HG03108 (cell line): Measurements from ENCODE around the gene NDUFS5.
"Not testable (repeated sequence)": the region's sequence is repeated elsewhere in the genome, so short reads cannot be mapped to it uniquely, and the experiment has no call there.

Experiments used
- ATAC-seq: cut with Tn5 transposase; IDR thresholded peaks from one replicate; pipeline ENCODE4 v1.9.1; 2021; ENCODE audit warnings: moderate library complexity; ENCODE audit not compliant: unreplicated experiment

Gene NDUFS5

GRCh38 chr1:39061951-39062350 is 35.8 kb downstream of the NDUFS5 start:
- ATAC-seq, result no peak

GRCh38 chr1:39063191-39063590 is 37.0 kb downstream of the NDUFS5 start:
- ATAC-seq, result no peak

- no peak for ATAC-seq
Observed at GRCh38 chr1:39063775-39064174, 37.6 kb downstream of the NDUFS5 start.

GRCh38 chr1:39065542-39065941 is 39.4 kb downstream of the NDUFS5 start:
- no peak for ATAC-seq

- ATAC-seq, result not testable (repeated sequence)
Observed at GRCh38 chr1:39068227-39068626, 42.1 kb downstream of the NDUFS5 start.

- not testable (repeated sequence) for ATAC-seq
Observed at GRCh38 chr1:39071557-39071956, 45.4 kb downstream of the NDUFS5 start.

GRCh38 chr1:39076127-39076798 is 50.1 kb downstream of the NDUFS5 start:
- no peak for ATAC-seq

GRCh38 chr1:39076799-39077148 is 50.6 kb downstream of the NDUFS5 start:
- ATAC-seq, result no peak

- ATAC-seq, result no peak
Observed at GRCh38 chr1:39080269-39080826, 54.2 kb downstream of the NDUFS5 start.

GRCh38 chr1:39080831-39081270 is 54.7 kb downstream of the NDUFS5 start:
- no peak for ATAC-seq

GRCh38 chr1:39081271-39082009 is 55.3 kb downstream of the NDUFS5 start:
- ATAC-seq, result no peak

GRCh38 chr1:39082010-39082799 is 56.1 kb downstream of the NDUFS5 start:
- ATAC-seq, result no peak

GRCh38 chr1:39082811-39083576 is 56.8 kb downstream of the NDUFS5 start:
- no peak for ATAC-seq

GRCh38 chr1:39084191-39084590 is 58.0 kb downstream of the NDUFS5 start:
- ATAC-seq, result no peak
